GM12878 (cell line): Measurements from ENCODE around the gene RNF32.

Source experiments
- POLR2AphosphoS5 ChIP-seq: IDR thresholded peaks from 2 replicates; pipeline ENCODE4 v1.6.1; 2011; ENCODE audit warnings: mild to moderate bottlenecking, low read length, inconsistent platforms
- TCF12 ChIP-seq: IDR thresholded peaks from 2 replicates; pipeline ENCODE4 v1.6.1; 2011; ENCODE audit warnings: low read depth, mild to moderate bottlenecking, low read length
- TCF7 ChIP-seq: IDR thresholded peaks from 2 replicates; pipeline ENCODE4 v1.6.1; 2014; ENCODE audit warnings: antibody characterized with exemption, borderline replicate concordance
- ZBED1 ChIP-seq: IDR thresholded peaks from 2 replicates; pipeline ENCODE4 v1.6.1; 2016; ENCODE audit warnings: borderline replicate concordance
- TF ChIP-seq, protein P1 (sequence below), 3 experiments: IDR thresholded peaks in 2 of 3; conservative IDR thresholded peaks in 1 of 3; 2 replicates each; pipeline ENCODE4 v1.5.1; 2011; ENCODE audit warnings: low read depth in 3 of 3, low read length in 3 of 3, mild to moderate bottlenecking in 3 of 3, control low read depth in 2 of 3, moderate library complexity in 2 of 3, inconsistent platforms in 1 of 3, mixed read lengths in 1 of 3; ENCODE audit not compliant: control insufficient read depth in 2 of 3, insufficient read depth in 1 of 3; ENCODE audit errors: extremely low read depth in 1 of 3
- TF ChIP-seq, protein P2 (sequence below): fragments of 450-650 bp; IDR thresholded peaks from 2 replicates; pipeline ENCODE4 v1.6.1; 2017; ENCODE audit warnings: mild to moderate bottlenecking, moderate library complexity
- TF ChIP-seq, protein P3 (sequence below): fragments of 450-650 bp; formaldehyde crosslinking; IDR thresholded peaks from 2 replicates; pipeline ENCODE4 v1.4.0; 2022; ENCODE audit warnings: mild to moderate bottlenecking, moderate library complexity

DNA sequence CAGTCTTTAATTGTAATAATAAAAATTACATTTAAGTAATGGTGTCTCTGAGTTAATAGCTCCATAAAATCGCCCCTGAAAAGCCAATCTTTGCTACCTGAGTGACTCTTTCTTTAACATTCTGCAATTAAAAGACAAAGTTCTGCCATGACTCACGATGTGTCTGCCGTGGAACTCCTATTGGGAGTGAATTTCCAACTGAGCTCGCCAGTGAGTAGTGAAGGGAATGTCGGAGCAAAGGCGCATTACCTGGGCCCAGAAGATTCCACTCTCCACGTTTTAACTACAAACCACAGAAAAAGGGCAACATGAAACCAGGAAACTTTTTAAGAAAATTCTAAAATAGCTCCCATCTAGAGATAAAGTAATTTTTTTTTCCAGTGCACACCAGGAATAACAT lies 36.9 kb upstream of the RNF32 start:
- TF ChIP-seq, protein P1, sequence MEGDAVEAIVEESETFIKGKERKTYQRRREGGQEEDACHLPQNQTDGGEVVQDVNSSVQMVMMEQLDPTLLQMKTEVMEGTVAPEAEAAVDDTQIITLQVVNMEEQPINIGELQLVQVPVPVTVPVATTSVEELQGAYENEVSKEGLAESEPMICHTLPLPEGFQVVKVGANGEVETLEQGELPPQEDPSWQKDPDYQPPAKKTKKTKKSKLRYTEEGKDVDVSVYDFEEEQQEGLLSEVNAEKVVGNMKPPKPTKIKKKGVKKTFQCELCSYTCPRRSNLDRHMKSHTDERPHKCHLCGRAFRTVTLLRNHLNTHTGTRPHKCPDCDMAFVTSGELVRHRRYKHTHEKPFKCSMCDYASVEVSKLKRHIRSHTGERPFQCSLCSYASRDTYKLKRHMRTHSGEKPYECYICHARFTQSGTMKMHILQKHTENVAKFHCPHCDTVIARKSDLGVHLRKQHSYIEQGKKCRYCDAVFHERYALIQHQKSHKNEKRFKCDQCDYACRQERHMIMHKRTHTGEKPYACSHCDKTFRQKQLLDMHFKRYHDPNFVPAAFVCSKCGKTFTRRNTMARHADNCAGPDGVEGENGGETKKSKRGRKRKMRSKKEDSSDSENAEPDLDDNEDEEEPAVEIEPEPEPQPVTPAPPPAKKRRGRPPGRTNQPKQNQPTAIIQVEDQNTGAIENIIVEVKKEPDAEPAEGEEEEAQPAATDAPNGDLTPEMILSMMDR (IDR thresholded peaks at IDR 0.05 in 2 of 3, conservative IDR thresholded peaks at IDR 0.05 in 1 of 3; ENCODE audit: control insufficient read depth in 2 of 3, extremely low read depth in 1 of 3, insufficient read depth in 1 of 3, low read depth in 3 of 3, low read length in 3 of 3) = no peak
- TF ChIP-seq, protein P2, sequence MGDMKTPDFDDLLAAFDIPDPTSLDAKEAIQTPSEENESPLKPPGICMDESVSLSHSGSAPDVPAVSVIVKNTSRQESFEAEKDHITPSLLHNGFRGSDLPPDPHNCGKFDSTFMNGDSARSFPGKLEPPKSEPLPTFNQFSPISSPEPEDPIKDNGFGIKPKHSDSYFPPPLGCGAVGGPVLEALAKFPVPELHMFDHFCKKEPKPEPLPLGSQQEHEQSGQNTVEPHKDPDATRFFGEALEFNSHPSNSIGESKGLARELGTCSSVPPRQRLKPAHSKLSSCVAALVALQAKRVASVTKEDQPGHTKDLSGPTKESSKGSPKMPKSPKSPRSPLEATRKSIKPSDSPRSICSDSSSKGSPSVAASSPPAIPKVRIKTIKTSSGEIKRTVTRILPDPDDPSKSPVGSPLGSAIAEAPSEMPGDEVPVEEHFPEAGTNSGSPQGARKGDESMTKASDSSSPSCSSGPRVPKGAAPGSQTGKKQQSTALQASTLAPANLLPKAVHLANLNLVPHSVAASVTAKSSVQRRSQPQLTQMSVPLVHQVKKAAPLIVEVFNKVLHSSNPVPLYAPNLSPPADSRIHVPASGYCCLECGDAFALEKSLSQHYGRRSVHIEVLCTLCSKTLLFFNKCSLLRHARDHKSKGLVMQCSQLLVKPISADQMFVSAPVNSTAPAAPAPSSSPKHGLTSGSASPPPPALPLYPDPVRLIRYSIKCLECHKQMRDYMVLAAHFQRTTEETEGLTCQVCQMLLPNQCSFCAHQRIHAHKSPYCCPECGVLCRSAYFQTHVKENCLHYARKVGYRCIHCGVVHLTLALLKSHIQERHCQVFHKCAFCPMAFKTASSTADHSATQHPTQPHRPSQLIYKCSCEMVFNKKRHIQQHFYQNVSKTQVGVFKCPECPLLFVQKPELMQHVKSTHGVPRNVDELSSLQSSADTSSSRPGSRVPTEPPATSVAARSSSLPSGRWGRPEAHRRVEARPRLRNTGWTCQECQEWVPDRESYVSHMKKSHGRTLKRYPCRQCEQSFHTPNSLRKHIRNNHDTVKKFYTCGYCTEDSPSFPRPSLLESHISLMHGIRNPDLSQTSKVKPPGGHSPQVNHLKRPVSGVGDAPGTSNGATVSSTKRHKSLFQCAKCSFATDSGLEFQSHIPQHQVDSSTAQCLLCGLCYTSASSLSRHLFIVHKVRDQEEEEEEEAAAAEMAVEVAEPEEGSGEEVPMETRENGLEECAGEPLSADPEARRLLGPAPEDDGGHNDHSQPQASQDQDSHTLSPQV = no peak
- TF ChIP-seq ZBED1 (no peak), POLR2AphosphoS5 (no peak), TCF12 (no peak), TCF7 (no peak)
- TF ChIP-seq, protein P3, sequence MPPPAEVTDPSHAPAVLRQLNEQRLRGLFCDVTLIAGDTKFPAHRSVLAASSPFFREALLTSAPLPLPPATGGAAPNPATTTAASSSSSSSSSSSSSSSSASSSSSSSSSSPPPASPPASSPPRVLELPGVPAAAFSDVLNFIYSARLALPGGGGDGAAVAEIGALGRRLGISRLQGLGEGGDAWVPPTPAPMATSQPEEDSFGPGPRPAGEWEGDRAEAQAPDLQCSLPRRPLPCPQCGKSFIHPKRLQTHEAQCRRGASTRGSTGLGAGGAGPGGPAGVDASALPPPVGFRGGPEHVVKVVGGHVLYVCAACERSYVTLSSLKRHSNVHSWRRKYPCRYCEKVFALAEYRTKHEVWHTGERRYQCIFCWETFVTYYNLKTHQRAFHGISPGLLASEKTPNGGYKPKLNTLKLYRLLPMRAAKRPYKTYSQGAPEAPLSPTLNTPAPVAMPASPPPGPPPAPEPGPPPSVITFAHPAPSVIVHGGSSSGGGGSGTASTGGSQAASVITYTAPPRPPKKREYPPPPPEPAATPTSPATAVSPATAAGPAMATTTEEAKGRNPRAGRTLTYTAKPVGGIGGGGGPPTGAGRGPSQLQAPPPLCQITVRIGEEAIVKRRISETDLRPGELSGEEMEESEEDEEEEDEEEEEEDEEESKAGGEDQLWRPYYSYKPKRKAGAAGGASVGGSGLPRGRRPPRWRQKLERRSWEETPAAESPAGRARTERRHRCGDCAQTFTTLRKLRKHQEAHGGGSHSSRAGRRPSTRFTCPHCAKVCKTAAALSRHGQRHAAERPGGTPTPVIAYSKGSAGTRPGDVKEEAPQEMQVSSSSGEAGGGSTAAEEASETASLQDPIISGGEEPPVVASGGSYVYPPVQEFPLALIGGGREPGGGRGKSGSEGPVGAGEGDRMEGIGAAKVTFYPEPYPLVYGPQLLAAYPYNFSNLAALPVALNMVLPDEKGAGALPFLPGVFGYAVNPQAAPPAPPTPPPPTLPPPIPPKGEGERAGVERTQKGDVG (CRISPR knock-in tag) = no peak
